GM19025 (cell line): ENCODE measurements around the gene GPHA2.

Experiments used
- ATAC-seq: cut with Tn5 transposase; IDR thresholded peaks from one replicate; pipeline ENCODE4 v1.9.1; 2021; ENCODE audit warnings: mild to moderate bottlenecking, low read depth, moderate library complexity; ENCODE audit not compliant: unreplicated experiment

The GPHA2 gene

GRCh38 chr11:64911689-64912088, 24.0 kb downstream of the GPHA2 start:
- ATAC-seq: no peak

- ATAC-seq: no peak
Measured at GRCh38 chr11:64911142-64911541, 24.6 kb downstream of the GPHA2 start.

GRCh38 chr11:64910451-64911093, 25.1 kb downstream of the GPHA2 start:
- no peak for ATAC-seq

- ATAC-seq: no peak
Measured at GRCh38 chr11:64909653-64910343, 25.9 kb downstream of the GPHA2 start.

- ATAC-seq: no peak
Measured at GRCh38 chr11:64908766-64909165, 26.9 kb downstream of the GPHA2 start.

- ATAC-seq: no peak
Measured at GRCh38 chr11:64906314-64906635, 29.4 kb downstream of the GPHA2 start.

GRCh38 chr11:64905516-64906313, 30.0 kb downstream of the GPHA2 start:
- no peak for ATAC-seq

GRCh38 chr11:64903291-64903833, 32.3 kb downstream of the GPHA2 start:
- ATAC-seq: no peak

GRCh38 chr11:64902102-64902900, 33.4 kb downstream of the GPHA2 start:
- ATAC-seq: no peak

- ATAC-seq: no peak
Measured at GRCh38 chr11:64900774-64901173, 34.9 kb downstream of the GPHA2 start.

- no peak for ATAC-seq
Measured at GRCh38 chr11:64900263-64900678, 35.4 kb downstream of the GPHA2 start.

- ATAC-seq: no peak
Measured at GRCh38 chr11:64898541-64898940, 37.2 kb downstream of the GPHA2 start.

GRCh38 chr11:64898076-64898445, 37.6 kb downstream of the GPHA2 start:
- no peak for ATAC-seq

- ATAC-seq: no peak
Measured at GRCh38 chr11:64897381-64898075, 38.2 kb downstream of the GPHA2 start.

GRCh38 chr11:64896448-64897022, 39.2 kb downstream of the GPHA2 start:
- ATAC-seq: no peak

GRCh38 chr11:64894812-64895452, 40.8 kb downstream of the GPHA2 start:
- ATAC-seq: no peak

- ATAC-seq: peak; percentile 45
Measured at GRCh38 chr11:64894070-64894811, 41.5 kb downstream of the GPHA2 start.
